Neural cell (in vitro differentiated cells): Measurements from ENCODE around the gene SMLR1. TPM values are rescaled to one million over a fixed set of nuclear protein-coding genes. Genes with fewer than 3 reads are reported as not detected.
"Not testable (repeated sequence)": the region's sequence is repeated elsewhere in the genome, so short reads cannot be mapped to it uniquely, and the experiment has no call there.

ENCODE experiments used
- H2AFZ ChIP-seq: fragments of 200-600, 300-800 bp; sonication (generic), shearing (Covaris generic); 2 replicates; pipeline ENCODE4 v1.6.0; 2014; ENCODE audit warnings: low read depth, mild to moderate bottlenecking, antibody characterized with exemption, low read length, moderate library complexity
- H3F3A ChIP-seq: fragments of 200-600 bp; shearing (Covaris generic); 2 replicates; pipeline ENCODE4 v1.6.1; 2016; ENCODE audit warnings: mild to moderate bottlenecking, moderate library complexity, mixed read lengths, antibody characterized with exemption, low read length; ENCODE audit not compliant: insufficient read depth, poor library complexity, severe bottlenecking
- H3K27ac ChIP-seq: fragments of 200-600, 300-800 bp; sonication (generic), shearing (Covaris generic); 2 replicates; pipeline ENCODE4 v1.5.1; 2014; ENCODE audit warnings: mild to moderate bottlenecking, low read length, moderate library complexity
- H3K27me3 ChIP-seq: fragments of 300-800, 200-600 bp; sonication (generic), shearing (Covaris generic); 2 replicates; pipeline ENCODE4 v1.6.0; 2014; ENCODE audit warnings: mild to moderate bottlenecking, low read depth, low read length, moderate library complexity; ENCODE audit not compliant: insufficient read depth
- H3K36me3 ChIP-seq: fragments of 300-800, 200-600 bp; sonication (generic), shearing (Covaris generic); 2 replicates; pipeline ENCODE4 v1.5.1; 2014; ENCODE audit warnings: mild to moderate bottlenecking, antibody characterized with exemption, low read length, moderate library complexity; ENCODE audit not compliant: insufficient read depth
- H3K4me2 ChIP-seq: fragments of 300-800, 200-600 bp; sonication (generic), shearing (Covaris generic); 2 replicates; pipeline ENCODE4 v1.6.0; 2014; ENCODE audit warnings: mild to moderate bottlenecking, low read length
- H3K4me3 ChIP-seq: fragments of 300-800, 200-600 bp; sonication (generic), shearing (Covaris generic); 2 replicates; pipeline ENCODE4 v1.5.1; 2014; ENCODE audit warnings: mild to moderate bottlenecking, low read length, moderate library complexity
- H3K79me2 ChIP-seq: fragments of 200-600 bp; shearing (Covaris generic); replicated peaks from 2 replicates; pipeline ENCODE4 v1.6.0; 2014; ENCODE audit warnings: mild to moderate bottlenecking, low read length, moderate library complexity; ENCODE audit not compliant: insufficient read depth
- H3K9ac ChIP-seq: fragments of 300-800, 200-600 bp; sonication (generic), shearing (Covaris generic); 2 replicates; pipeline ENCODE4 v1.6.1; 2016; ENCODE audit warnings: mild to moderate bottlenecking, low read length, mixed read lengths
- H3K9me2 ChIP-seq: fragments of 200-600 bp; shearing (Covaris generic); 2 replicates; pipeline ENCODE4 v1.6.1; 2016; ENCODE audit warnings: mild to moderate bottlenecking, low read length, mixed read lengths; ENCODE audit not compliant: insufficient read depth
- H3K9me3 ChIP-seq: fragments of 200-600, 300-800 bp; sonication (generic), shearing (Covaris generic); 2 replicates; pipeline ENCODE4 v1.6.1; 2016; ENCODE audit warnings: mild to moderate bottlenecking, mixed run types, low read length, moderate library complexity, mixed read lengths
- H4K20me1 ChIP-seq: fragments of 200-600 bp; shearing (Covaris generic); 2 replicates; pipeline ENCODE4 v1.6.1; 2016; ENCODE audit warnings: mild to moderate bottlenecking, mixed run types; ENCODE audit not compliant: insufficient read depth
- EP300 ChIP-seq: fragments of 450-650 bp; conservative IDR thresholded peaks from 2 replicates; pipeline ENCODE4 v1.6.1; 2014; ENCODE audit warnings: antibody characterized with exemption, mild to moderate bottlenecking, moderate library complexity; ENCODE audit not compliant: poor library complexity, severe bottlenecking
- EZH2 ChIP-seq: fragments of 200-600, 300-800 bp; shearing (Covaris generic), sonication (generic); IDR thresholded peaks from 2 replicates; pipeline ENCODE4 v1.6.1; 2014; ENCODE audit warnings: antibody characterized with exemption, low read length, borderline replicate concordance, mild to moderate bottlenecking; ENCODE audit not compliant: insufficient read depth, poor library complexity, severe bottlenecking
- MXI1 ChIP-seq: fragments of 450-650 bp; conservative IDR thresholded peaks from 2 replicates; pipeline ENCODE4 v1.6.1; 2014; ENCODE audit warnings: antibody characterized with exemption, mild to moderate bottlenecking; ENCODE audit not compliant: poor library complexity, severe bottlenecking
- POLR2AphosphoS5 ChIP-seq: IDR thresholded peaks from 2 replicates; pipeline ENCODE4 v1.6.1; 2012
- RAD21 ChIP-seq: fragments of 450-650 bp; conservative IDR thresholded peaks from 2 replicates; pipeline ENCODE4 v1.6.1; 2014; ENCODE audit warnings: antibody characterized with exemption, mild to moderate bottlenecking, moderate library complexity
- REST ChIP-seq: IDR thresholded peaks from 2 replicates; pipeline ENCODE4 v1.6.1; 2012; ENCODE audit warnings: borderline replicate concordance
- SMC3 ChIP-seq: fragments of 450-650 bp; conservative IDR thresholded peaks from 2 replicates; pipeline ENCODE4 v1.6.1; 2014; ENCODE audit warnings: antibody characterized with exemption, mild to moderate bottlenecking, moderate library complexity; ENCODE audit not compliant: poor library complexity
- TAF1 ChIP-seq: IDR thresholded peaks from 2 replicates; pipeline ENCODE4 v1.6.1; 2012; ENCODE audit warnings: low read depth
- polyA plus RNA-seq: library from polyadenylated mRNA; depleted of rRNA; stranded (reverse); fragments of >200 nt; gene quantifications from 2 replicates; pipeline ENCODE4 v1.2.3, GENCODE V29; 2014
- TF ChIP-seq, protein P1 (sequence below): fragments of 450-650 bp; IDR thresholded peaks from 2 replicates; pipeline ENCODE4 v1.5.1; 2014; ENCODE audit warnings: antibody characterized with exemption, mild to moderate bottlenecking, moderate library complexity; ENCODE audit not compliant: poor library complexity, severe bottlenecking

The SMLR1 gene
- polyA plus RNA-seq, 1 donor from 2014 or later = not detected

- Histone ChIP-seq H3K9ac (no peak overlapping the region), H4K20me1 (no peaks in the 10 kb centered on the region), H3K27ac (no peak overlapping the region), H2AFZ (no peak overlapping the region), H3F3A (no peaks in the 10 kb centered on the region), H3K4me2 (no peak overlapping the region), H3K79me2 (no peaks in the 10 kb centered on the region), H3K9me3 (peaks cover 6% of the 10 kb centered on the region), H3K36me3 (no peaks in the 10 kb centered on the region), H3K27me3 (peaks cover 28% of the 10 kb centered on the region), H3K4me3 (no peak overlapping the region), H3K9me2 (no peaks in the 10 kb centered on the region)
- no peak for TF ChIP-seq REST
- TF ChIP-seq SMC3 = no peak
- no peak for TF ChIP-seq EP300
- TF ChIP-seq POLR2AphosphoS5 = no peak
- TF ChIP-seq EZH2 = no peak
- TF ChIP-seq, protein P1, sequence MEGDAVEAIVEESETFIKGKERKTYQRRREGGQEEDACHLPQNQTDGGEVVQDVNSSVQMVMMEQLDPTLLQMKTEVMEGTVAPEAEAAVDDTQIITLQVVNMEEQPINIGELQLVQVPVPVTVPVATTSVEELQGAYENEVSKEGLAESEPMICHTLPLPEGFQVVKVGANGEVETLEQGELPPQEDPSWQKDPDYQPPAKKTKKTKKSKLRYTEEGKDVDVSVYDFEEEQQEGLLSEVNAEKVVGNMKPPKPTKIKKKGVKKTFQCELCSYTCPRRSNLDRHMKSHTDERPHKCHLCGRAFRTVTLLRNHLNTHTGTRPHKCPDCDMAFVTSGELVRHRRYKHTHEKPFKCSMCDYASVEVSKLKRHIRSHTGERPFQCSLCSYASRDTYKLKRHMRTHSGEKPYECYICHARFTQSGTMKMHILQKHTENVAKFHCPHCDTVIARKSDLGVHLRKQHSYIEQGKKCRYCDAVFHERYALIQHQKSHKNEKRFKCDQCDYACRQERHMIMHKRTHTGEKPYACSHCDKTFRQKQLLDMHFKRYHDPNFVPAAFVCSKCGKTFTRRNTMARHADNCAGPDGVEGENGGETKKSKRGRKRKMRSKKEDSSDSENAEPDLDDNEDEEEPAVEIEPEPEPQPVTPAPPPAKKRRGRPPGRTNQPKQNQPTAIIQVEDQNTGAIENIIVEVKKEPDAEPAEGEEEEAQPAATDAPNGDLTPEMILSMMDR = no peak
- no peak for TF ChIP-seq TAF1
- TF ChIP-seq RAD21 = no peak
- no peak for TF ChIP-seq MXI1
These were observed 30.1 kb upstream of the SMLR1 start for GRCh38 chr6:130797061-130797460.

- not testable (repeated sequence) for H3K79me2 ChIP-seq, H3K4me3 ChIP-seq, H3K9me2 ChIP-seq, H4K20me1 ChIP-seq, H3K27ac ChIP-seq, H3K9me3 ChIP-seq, H3K4me2 ChIP-seq, H2AFZ ChIP-seq, H3K9ac ChIP-seq, H3F3A ChIP-seq, H3K36me3 ChIP-seq
- H3K27me3 ChIP-seq = peaks cover 11% of the 10 kb centered on the region
These were observed 25.8 kb upstream of the SMLR1 start for GRCh38 chr6:130801368-130801767.
